ENCODE results near the gene CRK.
A peak's percentile ranks its signal among the peaks of the same experiment; 100 is the strongest.

The CRK gene

DNA sequence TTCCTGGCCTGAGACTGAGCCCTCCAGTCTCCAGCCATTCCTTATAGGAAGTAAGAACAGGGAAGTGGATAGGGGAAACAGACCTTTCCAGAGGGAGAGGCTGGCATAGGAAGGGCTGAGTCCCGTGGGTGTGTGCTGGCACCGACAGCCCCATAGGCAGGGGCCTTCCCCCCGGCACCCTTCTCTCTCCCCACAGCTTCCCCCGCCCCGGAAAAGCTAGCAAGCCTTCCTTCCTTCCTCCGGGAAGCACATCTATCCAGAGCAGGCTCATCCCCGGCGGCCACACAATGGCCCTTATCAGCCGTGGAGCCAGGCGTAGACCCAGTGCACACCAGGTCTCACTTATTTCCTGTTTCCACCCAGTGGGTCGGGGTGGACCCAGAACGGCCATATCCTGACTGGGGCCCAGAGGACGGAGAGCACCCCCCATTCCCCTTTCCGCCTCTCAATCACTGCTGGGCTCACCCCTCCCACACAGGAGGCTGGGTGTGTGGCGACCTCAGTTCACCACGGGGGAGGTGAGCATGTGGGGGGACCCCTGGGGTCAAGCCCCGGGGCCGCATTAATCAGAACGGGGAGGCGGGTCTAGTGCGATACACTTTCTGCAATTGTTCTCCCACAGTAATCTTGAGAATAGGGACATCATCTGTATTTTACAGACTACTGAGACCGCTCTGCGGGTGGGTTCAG is 37.4 kb upstream of the CRK start:
- Histone ChIP-seq H3K4me1 (ENCODE audit: insufficient read depth, low read length) (peaks cover 15% of the 10 kb centered on the region), H3K36me3 (ENCODE audit: insufficient read depth, low read length) (peaks cover 16% of the 10 kb centered on the region), H3K9me3 (ENCODE audit: insufficient read depth, low read depth, low read length) (no peaks in the 10 kb centered on the region), H3K27ac (ENCODE audit: low read depth, low read length) (no peak overlapping the region), H3K4me3 (ENCODE audit: low read length) (no peak overlapping the region), H3K9ac (ENCODE audit: low read depth, low read length) (0 out of 2 replicates have a peak overlapping the region, but pooled peaks have one; percentile 53), H3K27me3 (ENCODE audit: insufficient read depth, low read length) (peaks cover 6% of the 10 kb centered on the region)
- 80% methylated on average over 23 of the region's 23 CpGs for WGBS

DNA sequence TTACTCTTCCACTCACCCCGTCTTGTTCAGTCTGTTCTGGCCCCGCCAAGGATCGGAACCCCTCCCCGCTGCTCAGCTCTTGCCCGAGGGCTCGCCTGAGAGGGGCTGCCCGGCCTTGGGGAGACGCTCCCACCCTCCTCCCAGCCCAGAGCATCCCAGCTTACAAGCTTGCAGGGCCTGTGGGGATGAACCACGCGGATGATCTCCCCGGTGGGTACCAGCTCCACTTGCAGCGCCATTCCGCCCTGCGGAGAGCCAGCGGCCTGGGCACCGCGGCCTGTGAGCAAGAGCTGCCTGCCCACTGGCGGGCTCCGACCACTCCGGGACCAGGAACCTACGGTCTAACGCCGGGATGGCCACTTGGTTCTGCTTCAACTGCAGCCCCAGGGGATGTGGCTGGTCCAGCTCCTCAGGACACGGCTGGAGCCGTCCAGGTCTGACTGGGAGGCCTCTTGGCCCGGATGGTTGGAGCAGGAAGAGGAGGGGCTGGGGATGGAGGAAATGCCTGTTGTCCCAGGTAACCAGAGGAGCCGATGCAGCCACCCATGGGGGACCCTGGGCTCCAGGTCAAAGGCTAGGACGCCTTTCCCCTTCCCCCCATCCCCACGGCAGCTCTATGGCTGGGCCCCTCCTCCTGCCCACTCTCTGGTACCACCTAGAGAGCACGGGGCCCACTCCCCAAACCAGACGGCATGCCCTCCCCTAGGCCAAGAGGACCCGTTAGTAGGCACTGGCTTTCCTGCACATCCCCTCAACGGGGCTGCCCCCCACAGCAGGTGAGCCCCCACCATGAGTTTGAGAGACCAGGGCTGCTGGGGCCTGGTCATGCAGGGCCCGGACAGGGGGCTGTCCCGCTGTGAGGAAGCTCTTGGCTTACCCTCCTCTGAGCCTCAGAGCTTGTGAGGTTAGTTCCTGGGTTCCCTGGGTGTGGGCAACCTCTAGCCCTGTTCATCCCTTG is 36.5 kb upstream of the CRK start, which contains the start of gene MYO1C:
MYO1C (minus strand) TSS at position 438 of the 958 bp plus-strand sequence; CDS start at position 239, 199 bp downstream.
- Histone ChIP-seq H3K4me1 (ENCODE audit: insufficient read depth, low read length) (peaks cover 17% of the 10 kb centered on the region), H3K9ac (ENCODE audit: low read depth, low read length) (peak within 1 kb of the TSS; percentile 53), H3K36me3 (ENCODE audit: insufficient read depth, low read length) (peaks cover 16% of the 10 kb centered on the region), H3K9me3 (ENCODE audit: insufficient read depth, low read depth, low read length) (no peaks in the 10 kb centered on the region), H3K27me3 (ENCODE audit: insufficient read depth, low read length) (peaks cover 6% of the 10 kb centered on the region), H3K27ac (ENCODE audit: low read depth, low read length) (no peak within 1 kb of the TSS), H3K4me3 (ENCODE audit: low read length) (peak within 1 kb of the TSS; percentile 67)
- 29% methylated on average over 35 of the region's 35 CpGs for WGBS

DNA sequence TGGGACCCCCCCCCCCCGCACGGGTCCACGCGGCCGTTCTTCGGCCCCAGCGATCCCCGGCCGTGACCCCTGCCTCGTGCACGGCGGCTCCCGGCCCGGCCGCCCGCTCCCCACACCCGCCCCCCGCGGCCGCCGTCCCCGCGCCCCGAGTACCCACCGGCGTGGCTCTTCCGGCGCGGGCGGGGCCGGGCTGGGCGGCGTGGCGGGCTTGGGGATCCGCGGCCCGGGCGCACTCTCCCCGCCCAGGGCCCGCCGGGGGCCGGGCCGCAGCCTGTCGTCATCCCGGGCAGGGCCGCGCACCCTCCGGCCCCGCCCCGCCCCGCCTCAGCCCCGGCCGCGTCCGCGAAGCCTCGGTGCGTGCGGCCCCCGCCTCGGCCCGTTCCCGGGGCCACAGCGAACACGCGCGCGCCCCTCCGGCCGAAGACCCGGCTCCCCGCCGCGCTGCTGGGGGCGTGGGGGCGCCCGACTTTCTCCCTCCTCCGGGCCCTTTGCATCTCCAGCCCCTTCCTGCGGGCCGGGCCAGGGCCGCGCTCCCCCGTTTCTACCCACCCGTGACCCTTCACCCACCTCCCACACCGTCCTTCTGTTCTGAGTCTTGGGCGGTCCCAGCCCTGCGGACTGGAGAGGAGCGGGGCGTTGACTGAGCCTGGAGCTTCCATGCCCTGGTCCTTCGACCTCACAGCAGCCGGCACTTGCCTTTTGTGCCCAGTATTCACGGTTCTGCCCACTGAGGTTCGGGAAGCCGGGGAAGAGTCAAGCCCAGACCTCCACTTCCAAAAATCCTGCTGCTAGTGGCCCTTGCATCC is 35.6 kb upstream of the CRK start:
- peak overlapping the region; percentile 53 for H3K9ac ChIP-seq (ENCODE audit: low read depth, low read length)
- H3K36me3 ChIP-seq (ENCODE audit: insufficient read depth, low read length), result peaks cover 16% of the 10 kb centered on the region
- H3K4me3 ChIP-seq (ENCODE audit: low read length), result peak overlapping the region; percentile 67
- H3K27ac ChIP-seq (ENCODE audit: low read depth, low read length), result peak overlapping the region; percentile 55; the same call in 1 of the 2 replicates
- under 1% methylated on average over 94 of the region's 94 CpGs for WGBS
- H3K4me1 ChIP-seq (ENCODE audit: insufficient read depth, low read length), result peaks cover 17% of the 10 kb centered on the region
- H3K27me3 ChIP-seq (ENCODE audit: insufficient read depth, low read length), result peaks cover 6% of the 10 kb centered on the region
- no peaks in the 10 kb centered on the region for H3K9me3 ChIP-seq (ENCODE audit: insufficient read depth, low read depth, low read length)

- peaks cover 8% of the 10 kb centered on the region for H3K27me3 ChIP-seq (ENCODE audit: insufficient read depth, low read length)
- peaks cover 8% of the 10 kb centered on the region; the same call in 1 of the 2 replicates for H3K36me3 ChIP-seq (ENCODE audit: insufficient read depth, low read length)
- WGBS, result 2% methylated on average over 52 of the region's 52 CpGs
- H3K9ac ChIP-seq (ENCODE audit: low read depth, low read length), result peak overlapping the region; percentile 42
- peak overlapping the region; percentile 67 for H3K4me3 ChIP-seq (ENCODE audit: low read length)
- no peaks in the 10 kb centered on the region for H3K9me3 ChIP-seq (ENCODE audit: insufficient read depth, low read depth, low read length)
- H3K4me1 ChIP-seq (ENCODE audit: insufficient read depth, low read length), result peaks cover 17% of the 10 kb centered on the region
- H3K27ac ChIP-seq (ENCODE audit: low read depth, low read length), result peak overlapping the region; percentile 55; the same call in 1 of the 2 replicates
Measured at GRCh38 chr17:1490643-1491442, 34.8 kb upstream of the CRK start.

- no peaks in the 10 kb centered on the region for H3K9me3 ChIP-seq (ENCODE audit: insufficient read depth, low read depth, low read length)
- 91% methylated on average over 7 of the region's 7 CpGs for WGBS
- H3K9ac ChIP-seq (ENCODE audit: low read depth, low read length), result peak overlapping the region; percentile 76
- peak overlapping the region; percentile 68 for H3K4me3 ChIP-seq (ENCODE audit: low read length)
- H3K4me1 ChIP-seq (ENCODE audit: insufficient read depth, low read length), result peaks cover 23% of the 10 kb centered on the region
- peak overlapping the region; percentile 92; the same call in 1 of the 2 replicates for H3K27ac ChIP-seq (ENCODE audit: low read depth, low read length)
- H3K27me3 ChIP-seq (ENCODE audit: insufficient read depth, low read length), result peaks cover 8% of the 10 kb centered on the region
- H3K36me3 ChIP-seq (ENCODE audit: insufficient read depth, low read length), result no peaks in the 10 kb centered on the region
Measured at GRCh38 chr17:1488826-1489270, 32.8 kb upstream of the CRK start.

GRCh38 chr17:1487939-1488825 is 32.1 kb upstream of the CRK start:
- peak overlapping the region; percentile 76 for H3K9ac ChIP-seq (ENCODE audit: low read depth, low read length)
- 5% methylated on average over 72 of the region's 72 CpGs for WGBS
- peak overlapping the region; percentile 68 for H3K4me3 ChIP-seq (ENCODE audit: low read length)
- H3K27me3 ChIP-seq (ENCODE audit: insufficient read depth, low read length), result peaks cover 8% of the 10 kb centered on the region
- peak overlapping the region; percentile 92; the same call in 1 of the 2 replicates for H3K27ac ChIP-seq (ENCODE audit: low read depth, low read length)
- peaks cover 21% of the 10 kb centered on the region for H3K4me1 ChIP-seq (ENCODE audit: insufficient read depth, low read length)
- no peaks in the 10 kb centered on the region for H3K9me3 ChIP-seq (ENCODE audit: insufficient read depth, low read depth, low read length)
- peaks cover 3% of the 10 kb centered on the region for H3K36me3 ChIP-seq (ENCODE audit: insufficient read depth, low read length)

DNA sequence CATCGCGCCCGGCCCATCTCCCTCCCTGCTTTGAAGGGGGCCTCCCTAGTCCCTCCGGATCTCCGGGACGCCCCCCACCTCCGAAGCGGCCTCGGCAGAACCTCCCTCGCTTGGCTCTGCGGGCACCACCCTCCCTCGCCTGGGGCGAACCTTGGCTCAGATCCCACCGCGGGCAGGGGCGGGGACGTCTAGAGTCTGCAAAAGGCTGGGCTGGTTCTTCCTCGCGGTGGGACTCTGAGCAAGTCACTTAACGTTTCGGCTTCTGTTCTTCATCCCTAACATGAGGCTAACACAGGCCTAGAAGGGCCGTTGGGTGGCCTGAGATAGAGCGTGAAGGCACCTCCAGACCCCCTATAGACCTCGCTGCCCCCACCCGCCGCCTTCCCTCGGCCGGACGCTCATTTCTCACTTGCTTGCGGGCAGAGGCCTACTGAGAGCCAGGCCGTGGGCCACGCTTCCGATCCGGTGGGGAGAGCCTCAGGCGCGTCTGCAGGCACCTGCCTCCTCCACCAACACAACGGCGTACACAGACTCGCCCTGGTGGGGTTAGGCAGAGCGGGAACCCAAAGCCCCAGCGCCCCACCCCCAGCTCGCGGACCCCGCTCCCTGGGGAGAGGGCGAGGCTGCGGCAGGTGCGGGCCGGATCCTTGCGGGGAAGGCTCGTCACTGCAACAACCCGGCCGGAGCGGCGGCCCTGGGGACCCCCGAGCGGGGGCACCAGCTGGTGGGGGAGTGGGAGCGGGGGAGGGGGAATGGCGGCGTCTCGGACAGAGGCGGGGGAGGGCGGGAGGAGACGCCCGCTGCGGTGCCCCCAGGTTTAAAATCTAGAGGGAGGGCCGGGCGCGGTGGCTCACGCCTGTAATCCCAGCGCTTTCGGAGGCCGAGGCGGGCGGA is 31.0 kb upstream of the CRK start:
- 4% methylated on average over 74 of the region's 74 CpGs for WGBS
- Histone ChIP-seq H3K36me3 (ENCODE audit: insufficient read depth, low read length) (peaks cover 11% of the 10 kb centered on the region), H3K27me3 (ENCODE audit: insufficient read depth, low read length) (peaks cover 5% of the 10 kb centered on the region), H3K4me3 (ENCODE audit: low read length) (peak overlapping the region; percentile 68), H3K9me3 (ENCODE audit: insufficient read depth, low read depth, low read length) (no peaks in the 10 kb centered on the region), H3K9ac (ENCODE audit: low read depth, low read length) (peak overlapping the region; percentile 76), H3K27ac (ENCODE audit: low read depth, low read length) (peak overlapping the region; percentile 70; the same call in 1 of the 2 replicates), H3K4me1 (ENCODE audit: insufficient read depth, low read length) (peaks cover 15% of the 10 kb centered on the region)

- Histone ChIP-seq H3K4me1 (ENCODE audit: insufficient read depth, low read length) (peaks cover 15% of the 10 kb centered on the region), H3K9ac (ENCODE audit: low read depth, low read length) (peak overlapping the region; percentile 60)
Measured at GRCh38 chr17:1485423-1486376, 29.7 kb upstream of the CRK start.

More at GRCh38 chr17:1485423-1486376, 29.7 kb upstream of the CRK start:
- H3K9me3 ChIP-seq (ENCODE audit: insufficient read depth, low read depth, low read length), result no peaks in the 10 kb centered on the region
- H3K27me3 ChIP-seq (ENCODE audit: insufficient read depth, low read length), result peaks cover 2% of the 10 kb centered on the region; the same call in 1 of the 2 replicates
- H3K27ac ChIP-seq (ENCODE audit: low read depth, low read length), result peak overlapping the region; percentile 81; the same call in 1 of the 2 replicates
- H3K4me3 ChIP-seq (ENCODE audit: low read length), result peak overlapping the region; percentile 60
- 2% methylated on average over 108 of the region's 127 CpGs for WGBS
- H3K36me3 ChIP-seq (ENCODE audit: insufficient read depth, low read length), result peaks cover 24% of the 10 kb centered on the region

Data from HUES64 (cell line).